ENCODE data around the gene PITHD1.

Gene PITHD1

DNA sequence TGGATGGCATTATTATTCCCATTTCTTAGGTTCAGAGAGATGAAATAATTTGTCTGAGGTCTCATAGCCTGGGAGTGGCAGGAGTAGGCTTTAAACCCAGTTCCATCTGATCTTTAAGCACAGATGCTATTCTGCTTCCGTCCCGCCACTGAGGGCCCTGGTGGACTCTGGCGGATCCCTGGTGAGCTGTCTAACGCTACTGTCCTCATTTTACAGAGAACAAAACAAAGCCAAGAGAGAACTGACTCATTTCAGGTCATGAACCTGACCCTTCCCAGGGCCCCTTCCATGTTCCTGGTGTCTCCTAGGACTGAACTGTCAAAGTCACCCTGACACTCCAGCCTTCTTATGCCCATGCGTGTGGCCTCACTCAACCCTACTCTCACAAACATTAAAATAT is 25.5 kb downstream of the PITHD1 start:
- Histone ChIP-seq H3K4me1 (ENCODE audit: control insufficient read depth, low read length) (peaks cover 21% of the 10 kb centered on the region), H3K79me2 (ENCODE audit: control insufficient read depth, low read length) (peaks cover 9% of the 10 kb centered on the region), H3K27me3 (ENCODE audit: control insufficient read depth, low read length) (no peaks in the 10 kb centered on the region), H3K36me3 (ENCODE audit: control insufficient read depth, low read length) (peaks cover 5% of the 10 kb centered on the region; the same call in 1 of the 2 replicates), H3K27ac (ENCODE audit: low read depth, low read length) (no peak overlapping the region), H3F3A (ENCODE audit: control insufficient read depth, insufficient read depth) (no peaks in the 10 kb centered on the region), H3K4me2 (ENCODE audit: low read length) (no peak overlapping the region), H3K9me2 (replicated peaks; ENCODE audit: control insufficient read depth, low read length) (no peaks in the 10 kb centered on the region), H4K20me1 (ENCODE audit: control insufficient read depth, insufficient read depth, low read depth, low read length) (no peaks in the 10 kb centered on the region), H3K9me3 (ENCODE audit: control insufficient read depth, insufficient read depth, low read length) (no peaks in the 10 kb centered on the region), H3K4me3 (ENCODE audit: low read length) (no peak overlapping the region)
- no peak for TF ChIP-seq EZH2phosphoT487 (IDR thresholded peaks at IDR 0.05; ENCODE audit: borderline replicate concordance, low read length)
- TF ChIP-seq, protein P1, sequence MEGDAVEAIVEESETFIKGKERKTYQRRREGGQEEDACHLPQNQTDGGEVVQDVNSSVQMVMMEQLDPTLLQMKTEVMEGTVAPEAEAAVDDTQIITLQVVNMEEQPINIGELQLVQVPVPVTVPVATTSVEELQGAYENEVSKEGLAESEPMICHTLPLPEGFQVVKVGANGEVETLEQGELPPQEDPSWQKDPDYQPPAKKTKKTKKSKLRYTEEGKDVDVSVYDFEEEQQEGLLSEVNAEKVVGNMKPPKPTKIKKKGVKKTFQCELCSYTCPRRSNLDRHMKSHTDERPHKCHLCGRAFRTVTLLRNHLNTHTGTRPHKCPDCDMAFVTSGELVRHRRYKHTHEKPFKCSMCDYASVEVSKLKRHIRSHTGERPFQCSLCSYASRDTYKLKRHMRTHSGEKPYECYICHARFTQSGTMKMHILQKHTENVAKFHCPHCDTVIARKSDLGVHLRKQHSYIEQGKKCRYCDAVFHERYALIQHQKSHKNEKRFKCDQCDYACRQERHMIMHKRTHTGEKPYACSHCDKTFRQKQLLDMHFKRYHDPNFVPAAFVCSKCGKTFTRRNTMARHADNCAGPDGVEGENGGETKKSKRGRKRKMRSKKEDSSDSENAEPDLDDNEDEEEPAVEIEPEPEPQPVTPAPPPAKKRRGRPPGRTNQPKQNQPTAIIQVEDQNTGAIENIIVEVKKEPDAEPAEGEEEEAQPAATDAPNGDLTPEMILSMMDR (IDR thresholded peaks at IDR 0.05; ENCODE audit: low read depth, low read length, poor library complexity, severe bottlenecking): no peak

DNA sequence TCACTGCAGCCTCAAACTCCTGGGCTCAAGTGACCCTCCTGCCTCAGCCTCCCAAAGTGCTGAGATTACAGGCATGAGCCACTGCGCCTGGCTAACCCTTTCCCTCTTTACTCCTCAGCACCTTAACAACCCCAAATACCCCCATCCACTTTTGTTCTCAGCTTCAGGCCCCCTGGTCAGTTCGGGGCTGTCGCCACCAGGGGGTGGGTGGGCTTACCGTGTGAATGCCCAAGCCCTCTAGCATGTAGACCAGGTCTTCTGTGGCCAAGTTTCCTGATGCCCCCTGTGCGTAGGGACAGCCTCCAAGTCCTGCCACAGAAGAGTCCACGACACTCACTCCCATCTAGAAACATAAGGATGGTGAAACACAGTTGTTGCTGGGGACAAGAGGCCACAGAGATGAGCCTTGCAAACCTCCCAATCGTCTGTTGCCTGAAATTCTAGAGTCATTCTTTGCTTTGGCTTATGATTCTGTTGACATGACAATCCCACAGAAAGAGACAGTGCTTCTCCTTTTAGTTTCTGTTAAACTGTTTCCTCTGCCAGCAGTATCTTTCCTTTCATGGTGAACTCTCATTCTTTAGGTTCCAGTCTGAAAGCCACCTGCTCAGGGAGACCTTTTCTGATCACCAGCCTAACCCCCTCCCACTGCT is 26.1 kb downstream of the PITHD1 start:
- H3K9me2 ChIP-seq (replicated peaks; ENCODE audit: control insufficient read depth, low read length): no peaks in the 10 kb centered on the region
- no peak overlapping the region for H3K27ac ChIP-seq (ENCODE audit: low read depth, low read length)
- H3K79me2 ChIP-seq (ENCODE audit: control insufficient read depth, low read length): peaks cover 9% of the 10 kb centered on the region

DNA sequence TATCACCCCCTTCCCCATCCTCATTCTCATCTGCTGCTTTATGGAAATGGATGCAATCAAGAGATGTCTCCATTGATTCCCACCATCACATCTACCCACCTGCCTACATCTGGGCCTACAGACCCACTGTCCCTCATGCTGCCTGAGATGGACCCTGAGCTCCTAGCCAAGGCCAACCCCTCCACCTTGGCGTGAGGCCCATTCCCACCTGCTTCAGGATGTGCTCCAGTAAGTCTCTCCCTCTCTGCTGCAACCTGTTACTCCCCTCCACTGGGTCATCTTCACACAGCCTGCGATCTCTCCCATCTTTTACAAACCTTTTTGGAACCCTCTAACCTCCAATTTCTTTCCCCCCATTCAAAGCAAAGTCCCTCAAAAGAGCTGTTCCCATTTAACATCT is 26.8 kb downstream of the PITHD1 start:
- Histone ChIP-seq H3K4me2 (ENCODE audit: low read length) (no peak overlapping the region), H3K27me3 (ENCODE audit: control insufficient read depth, low read length) (no peaks in the 10 kb centered on the region), H3F3A (ENCODE audit: control insufficient read depth, insufficient read depth) (no peaks in the 10 kb centered on the region), H3K4me3 (ENCODE audit: low read length) (no peak overlapping the region), H3K36me3 (ENCODE audit: control insufficient read depth, low read length) (no peaks in the 10 kb centered on the region), H3K27ac (ENCODE audit: low read depth, low read length) (no peak overlapping the region), H3K9me2 (replicated peaks; ENCODE audit: control insufficient read depth, low read length) (no peaks in the 10 kb centered on the region), H3K9me3 (ENCODE audit: control insufficient read depth, insufficient read depth, low read length) (no peaks in the 10 kb centered on the region), H3K79me2 (ENCODE audit: control insufficient read depth, low read length) (peaks cover 4% of the 10 kb centered on the region), H3K4me1 (ENCODE audit: control insufficient read depth, low read length) (peaks cover 18% of the 10 kb centered on the region), H4K20me1 (ENCODE audit: control insufficient read depth, insufficient read depth, low read depth, low read length) (no peaks in the 10 kb centered on the region)
- TF ChIP-seq, protein P1 (IDR thresholded peaks at IDR 0.05; ENCODE audit: low read depth, low read length, poor library complexity, severe bottlenecking): no peak
- TF ChIP-seq EZH2phosphoT487 (IDR thresholded peaks at IDR 0.05; ENCODE audit: borderline replicate concordance, low read length): no peak

More for the DNA sequence above, 26.1 kb downstream of the PITHD1 start:
- Histone ChIP-seq H4K20me1 (ENCODE audit: control insufficient read depth, insufficient read depth, low read depth, low read length) (no peaks in the 10 kb centered on the region), H3K9me3 (ENCODE audit: control insufficient read depth, insufficient read depth, low read length) (no peaks in the 10 kb centered on the region), H3K27me3 (ENCODE audit: control insufficient read depth, low read length) (no peaks in the 10 kb centered on the region), H3K4me2 (ENCODE audit: low read length) (no peak overlapping the region), H3K36me3 (ENCODE audit: control insufficient read depth, low read length) (no peaks in the 10 kb centered on the region), H3F3A (ENCODE audit: control insufficient read depth, insufficient read depth) (no peaks in the 10 kb centered on the region), H3K4me1 (ENCODE audit: control insufficient read depth, low read length) (peaks cover 18% of the 10 kb centered on the region), H3K4me3 (ENCODE audit: low read length) (no peak overlapping the region)
- TF ChIP-seq EZH2phosphoT487 (IDR thresholded peaks at IDR 0.05; ENCODE audit: borderline replicate concordance, low read length): no peak
- TF ChIP-seq, protein P1 (IDR thresholded peaks at IDR 0.05; ENCODE audit: low read depth, low read length, poor library complexity, severe bottlenecking): peak; percentile 54
